Pancreas (tissue), 10 donors: ENCODE results near the gene SNX9. TPM values are rescaled to one million over a fixed set of nuclear protein-coding genes. Genes with fewer than 3 reads are reported as not detected.

Experiments
- ATAC-seq, 4 donors: fragments of 200-7000 bp; cut with Tn5 transposase; one replicate each; pipeline versions ENCODE4 v1.8.0 to v1.9.1; 2020; ENCODE audit warnings: mild to moderate bottlenecking in 4 of 4, moderate library complexity in 4 of 4
- DNase-seq, 6 donors: peaks; one replicate each; pipeline ENCODE4 v3.0.0-alpha.2; 2020
- FAIRE-seq: peaks from 2 replicates; lab custom pipeline; 2012; peaks lifted over from hg19 to GRCh38; lab: Jason Lieb, UNC
- H3K27ac ChIP-seq, 4 donors: fragments of 200-600 bp; sonication (generic); 1 replicate in 3 of 4; 2 replicates in 1 of 4; pipeline versions ENCODE4 v1.5.0 to v1.8.0; 2020
- H3K27me3 ChIP-seq, 4 donors: fragments of 200-600 bp; one replicate each; pipeline ENCODE4 v1.8.0; 2021
- H3K36me3 ChIP-seq, 3 donors: fragments of 200-600 bp; sonication (generic) in 1 of 3; one replicate each; pipeline versions ENCODE4 v1.5.0 to v1.8.0; 2020 to 2021
- H3K4me1 ChIP-seq, 3 donors: fragments of 200-600 bp; one replicate each; pipeline ENCODE4 v1.8.0; 2021
- H3K4me3 ChIP-seq, 4 donors: fragments of 200-600 bp; sonication (generic) in 2 of 4; one replicate each; pipeline versions ENCODE4 v1.5.0 to v1.8.0; 2020 to 2021
- H3K9me3 ChIP-seq, 4 donors: fragments of 200-600 bp; one replicate each; pipeline ENCODE4 v1.8.0; 2021
- WGBS, 2 donors: extraction: QIAGEN DNeasy Blood & Tissue Kit; methylation state at CpG; one replicate each; pipeline ENCODE4 v1.1.7; 2013; 5-methylcytosine and 5-hydroxymethylcytosine counted together
- intact Hi-C, 3 donors: fragments of 100-400 bp; cut with DNase I; formaldehyde crosslinking; loops; one replicate each; pipeline versions ENCODE4 v1.11.1 to v1.14.2; 2022
- polyA plus RNA-seq, 2 donors: library from polyadenylated mRNA; stranded (reverse); fragments of 200-250 nt; gene quantifications; one replicate each; pipeline ENCODE4 v1.2.3, GENCODE V29; 2013
- total RNA-seq, 6 donors: library from RNA; stranded (reverse); fragmentation: NEBNext Ultra II Directional in 4 of 6; extraction: Animal tissue kit (Norgen Biotek cat#: 25700) in 4 of 6; gene quantifications; one replicate each; pipeline versions ENCODE4 v1.2.1 to v1.2.4, GENCODE V29; 2021 to 2023
- TF ChIP-seq, protein P1 (sequence below), 4 donors: fragments of 200-600 bp; sonication (generic) in 3 of 4; IDR thresholded peaks; one replicate each; pipeline versions ENCODE4 v1.5.0 to v1.8.0; 2021; ENCODE audit warnings: antibody characterized with exemption in 4 of 4
- donor health status: healthy with polysubstance abuse.
- donor health status: DM: no; HTN: no; CAD: no; lungs with moderate emphysema.
- donor health status: DM: no; HTN: no; CAD: no.
- donor health status: control.
- donor health status: control.
- donor health status: Bipolar disorder and iron deficiency.
- donor health status: DM: yes; HTN: yes; CAD: no.
- donor health status: DM: no; HTN: no; CAD: no.
- donor health status: DM: no; HTN: no; CAD: no.
- donor health status: DM: yes; HTN: yes; CAD: no.

SNX9 gene
- total and polyA plus RNA-seq, 8 donors = 14.2 to 27.4 (median 16.2) TPM

DNA sequence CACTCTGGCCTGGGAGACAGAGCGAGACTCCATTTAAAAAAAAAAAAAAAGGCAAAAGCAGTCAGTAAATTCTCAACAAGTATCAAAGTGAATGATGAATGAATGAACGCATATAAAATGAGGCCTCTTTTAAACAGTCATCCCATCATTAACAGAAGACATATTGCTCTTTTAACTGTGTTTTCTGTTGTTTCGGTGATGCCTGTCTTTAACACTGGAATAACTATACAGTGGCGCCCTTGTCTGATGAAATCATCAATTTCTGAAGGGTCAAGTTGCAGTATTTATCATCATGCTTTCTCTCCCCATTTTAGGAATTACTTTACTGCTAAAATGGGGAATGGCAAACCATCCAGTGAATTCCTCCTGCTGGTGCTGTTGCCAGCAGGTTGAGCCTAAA lies 45.7 kb upstream of the SNX9 start:
- FAIRE-seq = no peak

DNA sequence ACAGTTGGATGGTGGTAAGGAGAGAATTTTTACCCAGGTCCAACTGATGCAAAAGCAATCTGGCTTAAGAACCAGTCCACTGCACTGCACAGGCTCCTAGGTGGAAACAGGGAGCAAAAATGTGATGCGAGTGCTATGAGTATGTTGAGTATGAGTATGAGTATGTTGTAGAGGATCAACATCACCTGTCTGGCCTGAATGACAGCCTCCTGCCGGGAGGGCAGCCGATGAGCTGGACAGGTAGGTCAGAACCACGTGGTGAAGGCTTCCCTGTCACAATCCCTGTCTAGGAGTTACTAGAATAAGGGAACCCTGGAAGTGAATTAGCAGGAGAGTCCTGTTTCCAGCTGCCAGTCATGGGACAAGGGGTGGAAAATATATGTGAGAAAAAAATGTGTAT lies 44.3 kb upstream of the SNX9 start:
- Histone ChIP-seq H3K4me3 (no peak overlapping the region), H3K4me1 (no peaks in the 10 kb centered on the region), H3K36me3 (no peaks in the 10 kb centered on the region), H3K27ac (no peak overlapping the region), H3K9me3 (no peaks in the 10 kb centered on the region), H3K27me3 (no peaks in the 10 kb centered on the region)
- FAIRE-seq (no peak), ATAC-seq (no peak), DNase-seq (no peak)
- TF ChIP-seq, protein P1, sequence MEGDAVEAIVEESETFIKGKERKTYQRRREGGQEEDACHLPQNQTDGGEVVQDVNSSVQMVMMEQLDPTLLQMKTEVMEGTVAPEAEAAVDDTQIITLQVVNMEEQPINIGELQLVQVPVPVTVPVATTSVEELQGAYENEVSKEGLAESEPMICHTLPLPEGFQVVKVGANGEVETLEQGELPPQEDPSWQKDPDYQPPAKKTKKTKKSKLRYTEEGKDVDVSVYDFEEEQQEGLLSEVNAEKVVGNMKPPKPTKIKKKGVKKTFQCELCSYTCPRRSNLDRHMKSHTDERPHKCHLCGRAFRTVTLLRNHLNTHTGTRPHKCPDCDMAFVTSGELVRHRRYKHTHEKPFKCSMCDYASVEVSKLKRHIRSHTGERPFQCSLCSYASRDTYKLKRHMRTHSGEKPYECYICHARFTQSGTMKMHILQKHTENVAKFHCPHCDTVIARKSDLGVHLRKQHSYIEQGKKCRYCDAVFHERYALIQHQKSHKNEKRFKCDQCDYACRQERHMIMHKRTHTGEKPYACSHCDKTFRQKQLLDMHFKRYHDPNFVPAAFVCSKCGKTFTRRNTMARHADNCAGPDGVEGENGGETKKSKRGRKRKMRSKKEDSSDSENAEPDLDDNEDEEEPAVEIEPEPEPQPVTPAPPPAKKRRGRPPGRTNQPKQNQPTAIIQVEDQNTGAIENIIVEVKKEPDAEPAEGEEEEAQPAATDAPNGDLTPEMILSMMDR (IDR thresholded peaks at IDR 0.05) = no peak
- WGBS, 2 donors = 80 to 94% methylated on average over 4 of the region's 4 CpGs
- intact Hi-C loops = no loop called here

More for the DNA sequence above, 45.7 kb upstream of the SNX9 start:
- Histone ChIP-seq H3K36me3 (no peaks in the 10 kb centered on the region), H3K4me3 (no peak overlapping the region), H3K4me1 (no peaks in the 10 kb centered on the region), H3K27ac (no peak overlapping the region), H3K9me3 (no peaks in the 10 kb centered on the region), H3K27me3 (no peaks in the 10 kb centered on the region)
- DNase-seq (no peak), ATAC-seq (no peak)
- TF ChIP-seq, protein P1 (IDR thresholded peaks at IDR 0.05) = no peak
- 96 to 99% methylated on average over 4 of the region's 4 CpGs for WGBS, 2 donors
- intact Hi-C loops = no loop called here

DNA sequence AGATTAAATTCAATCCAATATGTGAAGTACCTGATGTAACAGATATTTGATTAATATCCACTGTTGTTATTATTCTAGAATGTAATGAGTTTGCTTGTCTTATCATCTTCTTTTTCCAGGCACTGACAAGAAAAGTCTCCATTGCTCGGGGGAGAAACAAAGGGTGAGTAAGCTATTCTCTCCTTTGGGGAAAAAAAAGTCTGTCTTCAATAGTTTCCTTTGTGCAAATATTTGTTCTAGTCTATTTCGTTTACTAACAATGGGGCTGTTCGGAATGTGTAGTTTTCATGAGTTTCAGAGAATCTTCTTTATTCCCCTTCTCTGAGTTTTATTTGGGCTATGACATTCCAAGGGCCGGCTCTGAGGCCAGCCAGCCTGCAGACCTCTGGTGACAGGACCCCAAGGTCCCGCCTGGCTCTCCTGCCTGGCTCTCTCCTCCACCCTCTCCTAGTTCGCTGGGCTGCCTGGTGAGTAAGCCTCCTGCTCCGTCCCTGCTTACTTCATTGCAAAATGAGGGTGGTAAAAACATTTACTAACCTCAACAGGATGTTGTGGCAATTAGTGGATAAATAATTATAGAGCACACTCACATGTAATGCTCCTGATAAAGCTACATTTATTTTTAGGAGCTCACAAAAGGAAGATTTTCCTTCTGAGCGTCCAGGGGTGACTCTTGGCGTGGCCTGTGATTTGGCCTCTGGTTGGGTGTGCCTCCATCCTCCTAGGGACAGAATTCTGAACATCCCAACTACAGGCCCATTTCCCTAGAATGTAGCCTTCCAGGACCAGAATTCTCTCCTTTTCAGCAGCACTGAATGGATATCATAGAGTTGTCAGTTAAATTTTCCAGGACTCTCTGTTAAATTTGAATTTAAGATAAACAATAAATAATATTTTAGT lies 43.1 kb upstream of the SNX9 start:
- DNase-seq (no peak), ATAC-seq (no peak), FAIRE-seq (no peak)
- Histone ChIP-seq H3K4me1 (no peaks in the 10 kb centered on the region), H3K36me3 (no peaks in the 10 kb centered on the region), H3K4me3 (no peak overlapping the region), H3K27ac (no peak overlapping the region), H3K27me3 (no peaks in the 10 kb centered on the region), H3K9me3 (no peaks in the 10 kb centered on the region)
- intact Hi-C loops = no loop called here
- TF ChIP-seq, protein P1 (IDR thresholded peaks at IDR 0.05) = no peak
- WGBS, 2 donors = 68 to 71% methylated on average over 9 of the region's 9 CpGs

DNA sequence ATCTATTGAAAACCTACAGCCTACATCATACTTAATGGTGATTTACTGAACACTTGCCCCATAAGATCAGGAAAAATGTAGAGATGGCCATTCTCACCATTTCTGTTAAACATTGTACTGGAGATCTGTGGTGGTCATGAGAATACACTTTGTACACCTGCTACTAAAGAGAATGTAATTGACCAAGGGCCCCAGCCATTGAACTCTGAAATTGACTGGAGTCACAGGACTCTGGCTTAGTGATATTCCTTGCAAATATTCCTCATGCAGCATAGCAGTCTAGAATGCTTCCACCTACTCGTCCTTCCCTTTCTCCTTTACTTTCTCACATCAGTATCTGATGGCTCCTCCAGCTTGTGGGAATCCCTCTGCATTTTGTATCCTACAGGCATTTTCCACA lies 37.4 kb upstream of the SNX9 start:
- FAIRE-seq (no peak), ATAC-seq (no peak), DNase-seq (no peak)
- intact Hi-C loops = no loop called here
- TF ChIP-seq, protein P1 (IDR thresholded peaks at IDR 0.05) = no peak
- no peaks in the 10 kb centered on the region for H3K27me3 ChIP-seq
- H3K4me3 ChIP-seq = no peak overlapping the region
- H3K27ac ChIP-seq = no peak overlapping the region
- no peaks in the 10 kb centered on the region for H3K4me1 ChIP-seq
- no peaks in the 10 kb centered on the region for H3K36me3 ChIP-seq
- H3K9me3 ChIP-seq = no peaks in the 10 kb centered on the region
- WGBS, 2 donors = 78 to 96% methylated on average over 1 of the region's 1 CpG

DNA sequence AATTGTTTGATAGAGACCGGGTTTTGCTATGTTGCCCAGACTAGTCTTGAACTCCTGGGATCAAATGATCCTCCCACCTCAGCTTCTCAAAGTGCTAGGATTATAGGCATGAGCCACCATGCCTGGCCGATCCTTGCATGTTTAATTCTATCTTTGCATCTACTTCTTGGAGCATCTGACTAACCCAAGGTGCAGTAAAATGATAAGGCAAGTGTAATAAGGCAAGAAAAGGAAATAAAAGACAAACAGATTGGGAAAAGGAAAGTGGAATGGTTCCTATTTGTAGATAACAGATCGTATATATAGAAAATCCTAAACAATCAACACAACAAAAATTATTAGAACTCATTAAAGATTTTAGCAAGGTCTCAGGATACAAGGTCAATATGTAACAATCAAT lies 36.8 kb upstream of the SNX9 start:
- intact Hi-C loops = no loop called here
- H3K4me3 ChIP-seq = no peak overlapping the region
- 89 to 92% methylated on average over 3 of the region's 3 CpGs for WGBS, 2 donors

More for the DNA sequence above, 36.8 kb upstream of the SNX9 start:
- peaks cover 0 to 3% (median 3%) of the 10 kb centered on the region in 3 donors for H3K4me1 ChIP-seq
- no peaks in the 10 kb centered on the region for H3K36me3 ChIP-seq
- no peak overlapping the region for H3K27ac ChIP-seq
- TF ChIP-seq, protein P1 (IDR thresholded peaks at IDR 0.05) = no peak
- FAIRE-seq (no peak), DNase-seq (no peak), ATAC-seq (no peak)
- H3K27me3 ChIP-seq = no peaks in the 10 kb centered on the region
- H3K9me3 ChIP-seq = no peaks in the 10 kb centered on the region
